C4-2B (cell line): Measurements from ENCODE around the gene BORCS6.

Experiments
- H3K27ac ChIP-seq: fragments of 450-650 bp; 2 replicates; pipeline ENCODE4 v1.5.1; 2017
- CTCF ChIP-seq: fragments of 450-650 bp; conservative IDR thresholded peaks from 2 replicates; pipeline ENCODE4 v1.5.1; 2017; ENCODE audit warnings: mild to moderate bottlenecking
- ZFX ChIP-seq: fragments of 450-650 bp; IDR thresholded peaks from 2 replicates; pipeline ENCODE4 v1.6.1; 2017

Gene BORCS6

GRCh38 chr17:8140065-8141029 is 49.6 kb downstream of the BORCS6 start:
- H3K27ac ChIP-seq, result peak overlapping the region; percentile 58; the same call in 1 of the 2 replicates
- TF ChIP-seq ZFX (no peak), CTCF (no peak)

- peak overlapping the region; percentile 58 for H3K27ac ChIP-seq
- TF ChIP-seq ZFX, result no peak
- TF ChIP-seq CTCF, result peak; percentile 96
Measured at GRCh38 chr17:8138672-8139371, 51.2 kb downstream of the BORCS6 start.

GRCh38 chr17:8138374-8138671 is 51.7 kb downstream of the BORCS6 start:
- H3K27ac ChIP-seq, result peak overlapping the region; percentile 58

More at GRCh38 chr17:8138374-8138671, 51.7 kb downstream of the BORCS6 start:
- TF ChIP-seq CTCF, result no peak
